ENCODE results near the gene ANTXRL.
"Not testable (repeated sequence)": the region's sequence is repeated elsewhere in the genome, so short reads cannot be mapped to it uniquely, and the experiment has no call there.

The ANTXRL gene

GRCh38 chr10:46296641-46297141 lies 9.9 kb downstream of the ANTXRL start:
- DNase-seq, result no peak

- DNase-seq, result no peak
Measured at GRCh38 chr10:46297406-46298204, 10.8 kb downstream of the ANTXRL start.

GRCh38 chr10:46298477-46299285 lies 11.9 kb downstream of the ANTXRL start:
- no peak for DNase-seq

GRCh38 chr10:46299286-46299535 lies 12.4 kb downstream of the ANTXRL start:
- DNase-seq, result no peak

GRCh38 chr10:46299536-46300369 lies 13.0 kb downstream of the ANTXRL start:
- no peak for DNase-seq

GRCh38 chr10:46300370-46300711 lies 13.5 kb downstream of the ANTXRL start:
- DNase-seq, result not testable (repeated sequence)

- no peak for DNase-seq
Measured at GRCh38 chr10:46301056-46301645, 14.4 kb downstream of the ANTXRL start.

- no peak for DNase-seq
Measured at GRCh38 chr10:46301721-46302479, 15.1 kb downstream of the ANTXRL start.

GRCh38 chr10:46302765-46303352 lies 16.1 kb downstream of the ANTXRL start:
- DNase-seq, result peak; percentile 19

GRCh38 chr10:46304062-46304461 lies 17.3 kb downstream of the ANTXRL start:
- DNase-seq, result no peak

GRCh38 chr10:46304671-46305070 lies 17.9 kb downstream of the ANTXRL start:
- DNase-seq, result not testable (repeated sequence)

GRCh38 chr10:46305079-46305818 lies 18.5 kb downstream of the ANTXRL start:
- DNase-seq, result no peak

GRCh38 chr10:46305986-46306385 lies 19.2 kb downstream of the ANTXRL start:
- no peak for DNase-seq

- no peak for DNase-seq
Measured at GRCh38 chr10:46306516-46307184, 19.9 kb downstream of the ANTXRL start.

- no peak for DNase-seq
Measured at GRCh38 chr10:46307281-46308112, 20.7 kb downstream of the ANTXRL start.

GRCh38 chr10:46308113-46308415 lies 21.3 kb downstream of the ANTXRL start:
- DNase-seq, result no peak

- DNase-seq, result no peak
Measured at GRCh38 chr10:46308666-46309450, 22.1 kb downstream of the ANTXRL start.

- no peak for DNase-seq
Measured at GRCh38 chr10:46309511-46310142, 22.8 kb downstream of the ANTXRL start.

All from right forelimb (tissue), 1 donor.